Measurements from ENCODE around the gene IFNLR1.

Gene IFNLR1

DNA sequence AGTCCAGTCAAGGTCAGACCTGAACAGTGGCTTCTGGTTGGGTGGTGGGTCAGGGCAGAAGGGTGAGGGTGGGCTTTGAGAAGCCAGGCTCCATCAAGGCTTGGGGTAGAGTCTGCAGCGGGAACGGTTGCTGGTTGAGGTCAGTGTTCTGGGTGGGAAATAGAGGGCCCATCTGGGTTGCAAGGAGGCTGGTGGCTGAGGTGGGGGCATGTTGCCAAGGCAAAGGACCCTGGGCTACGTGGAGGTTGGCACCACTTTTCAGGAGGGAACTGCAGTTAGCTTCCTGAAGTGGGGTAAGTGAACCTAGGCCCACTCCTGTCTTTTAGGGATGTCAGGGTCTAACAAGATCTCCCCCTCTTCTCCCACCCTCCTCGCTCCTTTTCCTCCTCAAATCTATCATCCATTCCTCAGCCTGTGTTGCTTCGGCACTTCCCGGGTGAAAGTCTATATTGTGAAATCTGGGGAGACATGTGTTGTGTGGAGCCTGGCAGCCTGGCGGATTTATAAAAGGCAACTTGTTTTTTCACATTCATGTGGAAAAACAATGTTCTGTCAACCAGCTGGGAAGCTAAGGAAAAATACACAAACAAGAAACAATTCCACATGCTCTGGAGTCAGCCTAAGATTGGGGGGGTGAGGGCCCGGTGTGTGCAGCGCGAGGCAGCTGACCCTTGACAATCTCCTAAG is 45.6 kb downstream of the IFNLR1 start:
- Histone ChIP-seq H3K27ac (ENCODE audit: low read length) (no peak overlapping the region), H3K27me3 (ENCODE audit: low read depth, low read length) (no peaks in the 10 kb centered on the region), H3K4me1 (ENCODE audit: control insufficient read depth in 1 of 2, insufficient read depth in 2 of 2, low read length in 2 of 2) (no peaks in the 10 kb centered on the region), H3K4me3 (ENCODE audit: low read depth in 1 of 2, low read length in 2 of 2) (no peak overlapping the region), H3K36me3 (ENCODE audit: control insufficient read depth in 1 of 2, insufficient read depth in 2 of 2, low read length in 2 of 2) (no peaks in the 10 kb centered on the region), H3K9me3 (ENCODE audit: control insufficient read depth in 1 of 2, low read length in 2 of 2) (no peaks in the 10 kb centered on the region)

- no peak overlapping the region for H3K27ac ChIP-seq (ENCODE audit: low read length)
- H3K9me3 ChIP-seq (ENCODE audit: control insufficient read depth in 1 of 2, low read length in 2 of 2): no peaks in the 10 kb centered on the region
- H3K27me3 ChIP-seq (ENCODE audit: low read depth, low read length): no peaks in the 10 kb centered on the region
- H3K4me3 ChIP-seq (ENCODE audit: low read depth in 1 of 2, low read length in 2 of 2): no peak overlapping the region
- no peaks in the 10 kb centered on the region for H3K4me1 ChIP-seq (ENCODE audit: control insufficient read depth in 1 of 2, insufficient read depth in 2 of 2, low read length in 2 of 2)
- no peaks in the 10 kb centered on the region for H3K36me3 ChIP-seq (ENCODE audit: control insufficient read depth in 1 of 2, insufficient read depth in 2 of 2, low read length in 2 of 2)
Observed at GRCh38 chr1:24140741-24141181, 46.3 kb downstream of the IFNLR1 start.

DNA sequence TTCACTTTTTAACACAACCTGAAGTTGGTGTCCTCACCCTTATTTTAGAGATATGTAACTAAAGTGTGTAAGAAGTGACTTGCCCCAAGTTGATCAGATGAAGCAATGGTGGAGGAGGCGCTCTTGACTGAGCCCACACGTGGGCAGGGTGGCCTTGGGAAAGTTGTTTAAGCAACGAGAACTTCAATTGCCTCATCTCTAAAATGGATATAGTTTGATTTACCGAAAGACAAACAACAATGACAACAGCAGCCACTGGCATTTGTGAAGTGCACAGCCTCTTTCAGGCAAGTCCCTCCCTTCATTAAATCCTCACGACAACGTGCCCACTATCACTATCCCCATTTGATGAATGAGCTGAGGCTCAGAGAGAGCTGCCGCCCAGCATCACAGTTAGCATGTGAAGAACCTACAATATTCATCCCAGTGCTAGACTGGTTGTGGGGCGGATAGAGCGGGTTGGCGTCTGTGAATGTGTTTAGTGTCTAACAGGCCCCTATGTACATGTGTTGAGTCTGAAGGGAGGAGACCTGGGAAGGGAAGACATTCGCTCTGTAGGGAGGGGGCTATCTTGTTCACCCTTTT is 47.2 kb downstream of the IFNLR1 start:
- Histone ChIP-seq H3K4me1 (ENCODE audit: control insufficient read depth in 1 of 2, insufficient read depth in 2 of 2, low read length in 2 of 2) (no peaks in the 10 kb centered on the region), H3K4me3 (ENCODE audit: low read depth in 1 of 2, low read length in 2 of 2) (no peak overlapping the region), H3K27ac (ENCODE audit: low read length) (no peak overlapping the region), H3K27me3 (ENCODE audit: low read depth, low read length) (no peaks in the 10 kb centered on the region), H3K36me3 (ENCODE audit: control insufficient read depth in 1 of 2, insufficient read depth in 2 of 2, low read length in 2 of 2) (no peaks in the 10 kb centered on the region), H3K9me3 (ENCODE audit: control insufficient read depth in 1 of 2, low read length in 2 of 2) (no peaks in the 10 kb centered on the region)

GRCh38 chr1:24139222-24139489 is 47.9 kb downstream of the IFNLR1 start:
- H3K4me3 ChIP-seq (ENCODE audit: low read depth in 1 of 2, low read length in 2 of 2): no peak overlapping the region
- no peaks in the 10 kb centered on the region for H3K9me3 ChIP-seq (ENCODE audit: control insufficient read depth in 1 of 2, low read length in 2 of 2)
- H3K36me3 ChIP-seq (ENCODE audit: control insufficient read depth in 1 of 2, insufficient read depth in 2 of 2, low read length in 2 of 2): no peaks in the 10 kb centered on the region
- H3K27me3 ChIP-seq (ENCODE audit: low read depth, low read length): no peaks in the 10 kb centered on the region
- H3K4me1 ChIP-seq (ENCODE audit: control insufficient read depth in 1 of 2, insufficient read depth in 2 of 2, low read length in 2 of 2): no peaks in the 10 kb centered on the region
- no peak overlapping the region for H3K27ac ChIP-seq (ENCODE audit: low read length)

- no peaks in the 10 kb centered on the region for H3K9me3 ChIP-seq (ENCODE audit: control insufficient read depth in 1 of 2, low read length in 2 of 2)
- H3K4me1 ChIP-seq (ENCODE audit: control insufficient read depth in 1 of 2, insufficient read depth in 2 of 2, low read length in 2 of 2): no peaks in the 10 kb centered on the region
- no peak overlapping the region for H3K4me3 ChIP-seq (ENCODE audit: low read depth in 1 of 2, low read length in 2 of 2)
- H3K36me3 ChIP-seq (ENCODE audit: control insufficient read depth in 1 of 2, insufficient read depth in 2 of 2, low read length in 2 of 2): no peaks in the 10 kb centered on the region
- H3K27ac ChIP-seq (ENCODE audit: low read length): no peak overlapping the region
- no peaks in the 10 kb centered on the region for H3K27me3 ChIP-seq (ENCODE audit: low read depth, low read length)
Observed at GRCh38 chr1:24138476-24139221, 48.4 kb downstream of the IFNLR1 start.

GRCh38 chr1:24136956-24137539 is 50.0 kb downstream of the IFNLR1 start:
- Histone ChIP-seq H3K4me1 (ENCODE audit: control insufficient read depth in 1 of 2, insufficient read depth in 2 of 2, low read length in 2 of 2) (no peaks in the 10 kb centered on the region), H3K4me3 (ENCODE audit: low read depth in 1 of 2, low read length in 2 of 2) (no peak overlapping the region), H3K27me3 (ENCODE audit: low read depth, low read length) (no peaks in the 10 kb centered on the region), H3K9me3 (ENCODE audit: control insufficient read depth in 1 of 2, low read length in 2 of 2) (no peaks in the 10 kb centered on the region), H3K27ac (ENCODE audit: low read length) (no peak overlapping the region), H3K36me3 (ENCODE audit: control insufficient read depth in 1 of 2, insufficient read depth in 2 of 2, low read length in 2 of 2) (no peaks in the 10 kb centered on the region)

DNA sequence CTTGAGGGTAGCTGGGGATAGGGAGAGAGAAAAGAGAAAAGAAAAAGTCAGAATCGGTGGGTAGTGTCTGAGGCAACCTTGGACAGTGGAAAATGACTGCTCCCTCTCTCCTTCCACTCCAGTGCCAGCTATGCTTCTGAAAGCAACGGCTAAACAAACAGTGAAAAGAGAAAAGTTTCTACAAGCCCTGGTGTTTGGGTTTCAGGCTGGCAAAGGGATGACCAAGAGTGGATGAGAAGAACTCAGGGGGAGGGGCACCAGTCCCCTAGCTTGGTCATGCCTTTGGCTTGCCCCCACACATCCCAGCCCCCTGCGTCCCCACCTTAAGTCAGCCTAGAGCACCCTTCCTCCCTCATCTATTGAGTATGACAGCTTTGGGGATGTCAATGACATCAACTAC is 52.7 kb downstream of the IFNLR1 start:
- Histone ChIP-seq H3K27me3 (ENCODE audit: low read depth, low read length) (no peaks in the 10 kb centered on the region), H3K4me3 (ENCODE audit: low read depth in 1 of 2, low read length in 2 of 2) (no peak overlapping the region), H3K27ac (ENCODE audit: low read length) (no peak overlapping the region), H3K9me3 (ENCODE audit: control insufficient read depth in 1 of 2, low read length in 2 of 2) (peaks cover 0 to 5% of the 10 kb centered on the region in 2 donors), H3K36me3 (ENCODE audit: control insufficient read depth in 1 of 2, insufficient read depth in 2 of 2, low read length in 2 of 2) (no peaks in the 10 kb centered on the region), H3K4me1 (ENCODE audit: control insufficient read depth in 1 of 2, insufficient read depth in 2 of 2, low read length in 2 of 2) (no peaks in the 10 kb centered on the region)

DNA sequence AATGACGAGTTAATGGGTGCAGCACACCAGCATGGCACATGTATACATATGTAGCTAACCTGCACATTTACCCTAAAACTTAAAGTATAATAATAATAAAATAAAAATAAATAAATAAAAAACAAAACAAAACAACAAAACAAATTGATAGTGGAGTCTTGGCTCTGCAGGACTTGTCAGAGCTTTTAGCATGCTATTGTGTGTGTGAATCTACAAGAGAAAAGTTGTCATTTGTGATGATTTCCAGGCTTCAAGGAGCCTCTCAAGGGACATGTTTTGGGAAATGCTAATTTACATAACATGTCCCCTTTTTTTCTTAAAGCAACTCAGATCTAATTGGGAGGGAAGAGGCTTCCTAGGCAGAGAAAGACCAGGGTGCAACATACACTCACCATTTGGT is 53.3 kb downstream of the IFNLR1 start:
- H3K27me3 ChIP-seq (ENCODE audit: low read depth, low read length): no peaks in the 10 kb centered on the region
- peaks cover 0 to 5% of the 10 kb centered on the region in 2 donors for H3K9me3 ChIP-seq (ENCODE audit: control insufficient read depth in 1 of 2, low read length in 2 of 2)
- H3K36me3 ChIP-seq (ENCODE audit: control insufficient read depth in 1 of 2, insufficient read depth in 2 of 2, low read length in 2 of 2): no peaks in the 10 kb centered on the region
- no peaks in the 10 kb centered on the region for H3K4me1 ChIP-seq (ENCODE audit: control insufficient read depth in 1 of 2, insufficient read depth in 2 of 2, low read length in 2 of 2)
- H3K27ac ChIP-seq (ENCODE audit: low read length): no peak overlapping the region
- no peak overlapping the region for H3K4me3 ChIP-seq (ENCODE audit: low read depth in 1 of 2, low read length in 2 of 2)

DNA sequence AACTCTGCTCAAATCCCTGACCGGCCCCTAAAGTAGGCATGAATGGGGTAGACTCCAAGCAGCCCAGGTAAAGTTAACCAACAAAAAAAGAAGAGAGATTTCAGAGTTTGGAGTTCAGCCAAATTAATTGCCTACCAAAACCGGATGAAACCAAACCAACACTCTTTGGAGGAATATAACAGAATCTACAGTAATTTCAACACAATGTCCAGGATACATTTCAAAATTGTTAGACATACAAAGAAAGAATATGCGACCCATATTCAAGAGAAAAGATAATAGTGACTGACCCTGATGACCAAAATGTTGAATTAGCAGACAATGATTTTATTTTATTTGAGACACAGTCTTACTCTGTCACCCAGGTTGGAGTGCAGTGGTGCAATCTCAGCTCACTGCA is 56.7 kb downstream of the IFNLR1 start:
- H3K9me3 ChIP-seq (ENCODE audit: control insufficient read depth in 1 of 2, low read length in 2 of 2): peaks cover 0 to 5% of the 10 kb centered on the region in 2 donors
- no peaks in the 10 kb centered on the region for H3K4me1 ChIP-seq (ENCODE audit: control insufficient read depth in 1 of 2, insufficient read depth in 2 of 2, low read length in 2 of 2)
- H3K27ac ChIP-seq (ENCODE audit: low read length): no peak overlapping the region
- no peak overlapping the region for H3K4me3 ChIP-seq (ENCODE audit: low read depth in 1 of 2, low read length in 2 of 2)
- H3K36me3 ChIP-seq (ENCODE audit: control insufficient read depth in 1 of 2, insufficient read depth in 2 of 2, low read length in 2 of 2): no peaks in the 10 kb centered on the region
- no peaks in the 10 kb centered on the region for H3K27me3 ChIP-seq (ENCODE audit: low read depth, low read length)

GRCh38 chr1:24127801-24128363 is 59.2 kb downstream of the IFNLR1 start:
- Histone ChIP-seq H3K36me3 (ENCODE audit: control insufficient read depth in 1 of 2, insufficient read depth in 2 of 2, low read length in 2 of 2) (no peaks in the 10 kb centered on the region), H3K27ac (ENCODE audit: low read length) (no peak overlapping the region), H3K9me3 (ENCODE audit: control insufficient read depth in 1 of 2, low read length in 2 of 2) (peaks cover 0 to 5% of the 10 kb centered on the region in 2 donors), H3K27me3 (ENCODE audit: low read depth, low read length) (no peaks in the 10 kb centered on the region), H3K4me3 (ENCODE audit: low read depth in 1 of 2, low read length in 2 of 2) (no peak overlapping the region), H3K4me1 (ENCODE audit: control insufficient read depth in 1 of 2, insufficient read depth in 2 of 2, low read length in 2 of 2) (no peaks in the 10 kb centered on the region)

- Histone ChIP-seq H3K27me3 (ENCODE audit: low read depth, low read length) (no peaks in the 10 kb centered on the region), H3K4me3 (ENCODE audit: low read depth in 1 of 2, low read length in 2 of 2) (no peak overlapping the region), H3K9me3 (ENCODE audit: control insufficient read depth in 1 of 2, low read length in 2 of 2) (peaks cover 0 to 5% of the 10 kb centered on the region in 2 donors), H3K4me1 (ENCODE audit: control insufficient read depth in 1 of 2, insufficient read depth in 2 of 2, low read length in 2 of 2) (no peaks in the 10 kb centered on the region), H3K27ac (ENCODE audit: low read length) (no peak overlapping the region), H3K36me3 (ENCODE audit: control insufficient read depth in 1 of 2, insufficient read depth in 2 of 2, low read length in 2 of 2) (no peaks in the 10 kb centered on the region)
Observed at GRCh38 chr1:24127134-24127800, 59.8 kb downstream of the IFNLR1 start.

Data from muscle layer of duodenum (tissue), 2 donors.